GM19395 (cell line): ENCODE results near the gene SBF1.
"Not testable (repeated sequence)": the region's sequence is repeated elsewhere in the genome, so short reads cannot be mapped to it uniquely, and the experiment has no call there.

Source experiments
- ATAC-seq: cut with Tn5 transposase; IDR thresholded peaks from one replicate; pipeline ENCODE4 v1.9.1; 2021; ENCODE audit warnings: mild to moderate bottlenecking, moderate library complexity; ENCODE audit not compliant: unreplicated experiment

SBF1 gene

GRCh38 chr22:50401907-50402306, 72.9 kb downstream of the SBF1 start:
- ATAC-seq = no peak

GRCh38 chr22:50400931-50401330, 73.9 kb downstream of the SBF1 start:
- no peak for ATAC-seq

- no peak for ATAC-seq
Measured at GRCh38 chr22:50400406-50400805, 74.4 kb downstream of the SBF1 start.

GRCh38 chr22:50399751-50400331, 75.0 kb downstream of the SBF1 start:
- ATAC-seq = no peak

- ATAC-seq = no peak
Measured at GRCh38 chr22:50398831-50399648, 75.8 kb downstream of the SBF1 start.

GRCh38 chr22:50397371-50398060, 77.3 kb downstream of the SBF1 start:
- ATAC-seq = not testable (repeated sequence)

- no peak for ATAC-seq
Measured at GRCh38 chr22:50396751-50397370, 78.0 kb downstream of the SBF1 start.
